IMR-90 (cell line): ENCODE measurements around the gene RPLP1. TPM values are rescaled to one million over a fixed set of nuclear protein-coding genes. Genes with fewer than 3 reads are reported as not detected.

Experiments used
- ATAC-seq: fragments of 200-7000 bp; cut with Tn5 transposase; 2 replicates; pipeline ENCODE4 v1.9.1; 2020; ENCODE audit warnings: low read depth, mild to moderate bottlenecking, moderate library complexity
- BruUV-seq: library from RNA; stranded (reverse); fragments of 400-500 nt; replicated peaks from 2 replicates; lab custom pipeline; 2021; lab: Mats Ljungman, UMichigan
- CTCF ChIA-PET: fragments of 300-600 bp; formaldehyde crosslinking; extraction: SDS; loops from one replicate; lab custom pipeline; 2021; ENCODE audit warnings: antibody characterized with exemption; lab: Yijun Ruan, JAX
- POLR2A ChIA-PET: fragments of 300-600 bp; sonication (Branson Sonifier 250); formaldehyde crosslinking; loops from one replicate; lab custom pipeline; 2022; ENCODE audit warnings: antibody characterized with exemption; ENCODE audit not compliant: unreplicated experiment; lab: Charles Lee
- DNase-seq: peaks from one replicate; pipeline ENCODE4 v3.0.0; 2013
- H2AFZ ChIP-seq: replicated peaks from 2 replicates; pipeline ENCODE3; 2013; ENCODE audit warnings: low read length, mild to moderate bottlenecking; ENCODE audit not compliant: poor library complexity
- H2AK5ac ChIP-seq: 2 replicates; pipeline ENCODE4 v1.6.1; 2013; ENCODE audit warnings: low read depth, low read length, inconsistent platforms
- H2AK9ac ChIP-seq: replicated peaks from 2 replicates; pipeline ENCODE3; 2013; ENCODE audit warnings: mild to moderate bottlenecking, low read depth, low read length, moderate library complexity; ENCODE audit not compliant: poor library complexity
- H2BK120ac ChIP-seq: 2 replicates; pipeline ENCODE4 v1.6.1; 2013; ENCODE audit warnings: low read depth, low read length, inconsistent platforms
- H2BK15ac ChIP-seq: 3 replicates; pipeline ENCODE4 v1.6.1; 2013; ENCODE audit warnings: low read depth, low read length, inconsistent platforms
- H2BK20ac ChIP-seq: 2 replicates; pipeline ENCODE4 v1.6.1; 2013; ENCODE audit warnings: low read depth, mild to moderate bottlenecking, inconsistent platforms, low read length, moderate library complexity
- H2BK5ac ChIP-seq: 2 replicates; pipeline ENCODE4 v1.6.1; 2013; ENCODE audit warnings: mild to moderate bottlenecking, low read depth, low read length, inconsistent platforms; ENCODE audit not compliant: poor library complexity, severe bottlenecking
- H3K14ac ChIP-seq: replicated peaks from 2 replicates; pipeline ENCODE4 v1.6.1; 2013; ENCODE audit warnings: low read depth, low read length, inconsistent platforms
- H3K18ac ChIP-seq: 2 replicates; pipeline ENCODE4 v1.6.1; 2013; ENCODE audit warnings: low read depth, low read length, control low read depth
- H3K23ac ChIP-seq: 2 replicates; pipeline ENCODE4 v1.6.1; 2013; ENCODE audit warnings: low read depth, low read length, inconsistent platforms
- H3K27ac ChIP-seq: 2 replicates; pipeline ENCODE4 v1.5.1; 2013; ENCODE audit warnings: mild to moderate bottlenecking, control low read depth, low read length; ENCODE audit not compliant: insufficient read depth
- H3K27me3 ChIP-seq: 2 replicates; pipeline ENCODE4 v1.6.1; 2013; ENCODE audit warnings: low read length; ENCODE audit not compliant: control insufficient read depth, insufficient read depth
- H3K36me3 ChIP-seq: 2 replicates; pipeline ENCODE4 v1.6.1; 2013; ENCODE audit warnings: low read length, mixed read lengths; ENCODE audit not compliant: control insufficient read depth, insufficient read depth
- H3K4ac ChIP-seq: 2 replicates; pipeline ENCODE4 v1.6.1; 2013; ENCODE audit warnings: low read depth, low read length, inconsistent platforms
- H3K4me1 ChIP-seq: 2 replicates; pipeline ENCODE4 v1.6.1; 2013; ENCODE audit warnings: low read length, mixed read lengths; ENCODE audit not compliant: control insufficient read depth, insufficient read depth
- H3K4me2 ChIP-seq: 2 replicates; pipeline ENCODE4 v1.6.1; 2013; ENCODE audit warnings: low read depth, mild to moderate bottlenecking, control low read depth, low read length, moderate library complexity
- H3K4me3 ChIP-seq: 2 replicates; pipeline ENCODE4 v1.5.1; 2013; ENCODE audit warnings: low read depth, mild to moderate bottlenecking, control low read depth, low read length, moderate library complexity; ENCODE audit not compliant: insufficient read depth
- H3K56ac ChIP-seq: 2 replicates; pipeline ENCODE4 v1.6.1; 2013; ENCODE audit warnings: low read length, inconsistent platforms; ENCODE audit not compliant: insufficient read depth; ENCODE audit errors: extremely low read depth
- H3K79me1 ChIP-seq, 2 experiments: 2 replicates each; pipeline ENCODE4 v1.6.1; 2013; ENCODE audit warnings: low read length in 2 of 2, inconsistent platforms in 1 of 2, low read depth in 1 of 2
- H3K9ac ChIP-seq: 2 replicates; pipeline ENCODE4 v1.6.1; 2013; ENCODE audit warnings: low read depth, low read length, control low read depth
- H3K9me1 ChIP-seq: 2 replicates; pipeline ENCODE4 v1.6.1; 2013; ENCODE audit warnings: low read length, inconsistent platforms; ENCODE audit not compliant: insufficient read depth
- H3K9me3 ChIP-seq: 2 replicates; pipeline ENCODE4 v1.6.1; 2013; ENCODE audit warnings: low read length; ENCODE audit not compliant: control insufficient read depth, insufficient read depth
- H4K20me1 ChIP-seq: 2 replicates; pipeline ENCODE4 v1.6.1; 2013; ENCODE audit warnings: low read length, inconsistent platforms; ENCODE audit not compliant: insufficient read depth
- H4K5ac ChIP-seq: 2 replicates; pipeline ENCODE4 v1.6.1; 2013; ENCODE audit warnings: mild to moderate bottlenecking, low read depth, low read length, control low read depth
- H4K8ac ChIP-seq, 2 experiments: 2 replicates each; pipeline ENCODE4 v1.6.1; 2013; ENCODE audit warnings: low read depth in 2 of 2, low read length in 2 of 2, control low read depth in 1 of 2, inconsistent platforms in 1 of 2
- H4K91ac ChIP-seq: 2 replicates; pipeline ENCODE4 v1.6.1; 2013; ENCODE audit warnings: low read depth, low read length, inconsistent platforms; ENCODE audit not compliant: insufficient read depth
- BHLHE40 ChIP-seq: fragments of 150-350 bp; IDR thresholded peaks from 2 replicates; pipeline ENCODE4 v1.6.1; 2016; ENCODE audit warnings: mild to moderate bottlenecking, low read depth, low read length
- MXI1 ChIP-seq: IDR thresholded peaks from 2 replicates; pipeline ENCODE4 v1.6.1; 2012; ENCODE audit warnings: low read depth, mild to moderate bottlenecking, low read length, moderate library complexity, borderline replicate concordance
- POLR2A ChIP-seq: IDR thresholded peaks from 2 replicates; pipeline ENCODE4 v1.6.1; 2012; ENCODE audit warnings: mild to moderate bottlenecking, low read depth, low read length
- RAD21 ChIP-seq: IDR thresholded peaks from 2 replicates; pipeline ENCODE4 v1.6.1; 2012; ENCODE audit warnings: low read length, improper control_type of control experiment
- RCOR1 ChIP-seq: IDR thresholded peaks from 2 replicates; pipeline ENCODE4 v1.6.1; 2012; ENCODE audit warnings: mild to moderate bottlenecking, low read length, improper control_type of control experiment; ENCODE audit not compliant: insufficient replicate concordance
- SMC3 ChIP-seq: fragments of 150-350 bp; IDR thresholded peaks from 2 replicates; pipeline ENCODE4 v1.6.1; 2016; ENCODE audit warnings: low read depth, mild to moderate bottlenecking, antibody characterized with exemption, low read length, moderate library complexity
- WGBS, 2 experiments: methylation state at CpG; one replicate each; pipeline versions ENCODE4 v1.1.5 to v1.1.7; 2013; ENCODE audit warnings: missing lambda C conversion rate in 2 of 2; ENCODE audit not compliant: insufficient read length in 1 of 2; ENCODE audit errors: extremely low coverage in 2 of 2; 5-methylcytosine and 5-hydroxymethylcytosine counted together
- dilution Hi-C: fragments of 300-500 bp; cut with HindIII; formaldehyde crosslinking; loops from one replicate; pipeline ENCODE4 v1.14.3; 2018; ENCODE audit warnings: low sequenced_read_pairs; ENCODE audit not compliant: unreplicated experiment
- in situ Hi-C: fragments of 300-500 bp; cut with MboI; formaldehyde crosslinking; loops from 3 replicates; pipeline ENCODE4 v1.14.3; 2019; ENCODE audit warnings: low sequenced_read_pairs, inconsistent platforms, mixed read lengths
- intact Hi-C: fragments of 100-400 bp; cut with micrococcal nuclease; formaldehyde crosslinking; loops from 2 replicates; pipeline ENCODE4 v1.10.0; 2022
- polyA plus RNA-seq, 3 experiments: library from polyadenylated mRNA; depleted of rRNA; stranded (reverse); fragments of >200 nt; gene quantifications; 2 replicates each; pipeline ENCODE4 v1.2.3, GENCODE V29; 2012; ENCODE audit warnings: low replicate concordance in 1 of 3
- total RNA-seq: library from RNA; depleted of rRNA; stranded (reverse); fragments of >200 nt; gene quantifications from 2 replicates; pipeline ENCODE4 v1.2.3, GENCODE V29; 2012
- TF ChIP-seq, protein P1 (sequence below): conservative IDR thresholded peaks from 2 replicates; pipeline ENCODE4 v1.5.1; 2012; ENCODE audit warnings: mild to moderate bottlenecking, low read depth, low read length, improper control_type of control experiment

The RPLP1 gene
- total and polyA plus RNA-seq, 2 of the 4 experiments (the other 2 are of a cell fraction): 97.0 to 1,440 TPM

DNA sequence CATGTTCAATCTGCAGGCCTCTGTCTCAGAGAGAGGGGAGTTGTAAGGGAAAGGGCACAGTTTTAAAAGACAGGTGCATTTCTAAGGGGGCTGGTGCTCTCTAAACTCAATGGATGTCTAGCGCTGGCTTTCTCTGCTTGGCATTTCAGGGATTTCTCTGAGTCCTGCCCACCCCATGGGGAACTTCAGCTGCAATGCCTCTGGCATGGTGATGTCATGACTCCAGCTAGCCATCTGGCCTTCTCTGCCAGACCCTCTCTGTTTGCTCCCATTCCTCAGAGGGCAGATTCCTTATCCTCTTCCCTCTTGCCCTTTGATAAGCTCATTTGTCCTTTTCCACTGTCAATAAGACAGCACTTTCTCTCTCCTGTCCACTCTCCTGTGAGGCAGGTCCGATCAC is 40.8 kb downstream of the RPLP1 start:
- Histone ChIP-seq H2AFZ (no peak overlapping the region), H2AK9ac (no peak overlapping the region), H3K79me1 (no peaks in the 10 kb centered on the region), H3K14ac (no peak overlapping the region), H3K23ac (no peak overlapping the region), H4K91ac (no peak overlapping the region), H3K4me3 (no peak overlapping the region), H3K4ac (no peak overlapping the region), H2AK5ac (no peak overlapping the region), H3K56ac (no peak overlapping the region), H2BK120ac (no peak overlapping the region), H3K4me1 (no peaks in the 10 kb centered on the region), H3K18ac (no peak overlapping the region), H3K9me1 (no peaks in the 10 kb centered on the region), H4K5ac (no peak overlapping the region), H3K4me2 (no peak overlapping the region), H3K9ac (no peak overlapping the region), H2BK20ac (no peak overlapping the region), H4K20me1 (no peaks in the 10 kb centered on the region), H4K8ac (no peak overlapping the region), H3K27me3 (peaks cover 50% of the 10 kb centered on the region), H2BK5ac (no peak overlapping the region), H3K36me3 (no peaks in the 10 kb centered on the region), H2BK15ac (no peak overlapping the region), H3K27ac (no peak overlapping the region), H3K9me3 (no peaks in the 10 kb centered on the region; the same call in none of the 2 replicates)
- dilution Hi-C loops: no loop called here
- POLR2A ChIA-PET: no interaction called here
- CTCF ChIA-PET: interaction anchor here (0.9 kb wide), 1 partner anchor 15 kb away, joined by 3 read pairs; no protein-coding TSS in a partner anchor
- ATAC-seq: no peak
- in situ Hi-C loops: no loop called here
- intact Hi-C loops: no loop called here
- no TSS peak for BruUV-seq
- DNase-seq: no peak
- TF ChIP-seq POLR2A (no peak), MXI1 (no peak), RCOR1 (no peak), BHLHE40 (no peak), SMC3 (no peak), RAD21 (no peak)
- TF ChIP-seq, protein P1, sequence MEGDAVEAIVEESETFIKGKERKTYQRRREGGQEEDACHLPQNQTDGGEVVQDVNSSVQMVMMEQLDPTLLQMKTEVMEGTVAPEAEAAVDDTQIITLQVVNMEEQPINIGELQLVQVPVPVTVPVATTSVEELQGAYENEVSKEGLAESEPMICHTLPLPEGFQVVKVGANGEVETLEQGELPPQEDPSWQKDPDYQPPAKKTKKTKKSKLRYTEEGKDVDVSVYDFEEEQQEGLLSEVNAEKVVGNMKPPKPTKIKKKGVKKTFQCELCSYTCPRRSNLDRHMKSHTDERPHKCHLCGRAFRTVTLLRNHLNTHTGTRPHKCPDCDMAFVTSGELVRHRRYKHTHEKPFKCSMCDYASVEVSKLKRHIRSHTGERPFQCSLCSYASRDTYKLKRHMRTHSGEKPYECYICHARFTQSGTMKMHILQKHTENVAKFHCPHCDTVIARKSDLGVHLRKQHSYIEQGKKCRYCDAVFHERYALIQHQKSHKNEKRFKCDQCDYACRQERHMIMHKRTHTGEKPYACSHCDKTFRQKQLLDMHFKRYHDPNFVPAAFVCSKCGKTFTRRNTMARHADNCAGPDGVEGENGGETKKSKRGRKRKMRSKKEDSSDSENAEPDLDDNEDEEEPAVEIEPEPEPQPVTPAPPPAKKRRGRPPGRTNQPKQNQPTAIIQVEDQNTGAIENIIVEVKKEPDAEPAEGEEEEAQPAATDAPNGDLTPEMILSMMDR: no peak
- 100% methylated on average over 1 of the region's 2 CpGs; no CpG with 5 or more reads in 1 of the 2 experiments for WGBS, 2 experiments
